K562 (cell line): Measurements from ENCODE around the gene METAP1D. TPM values are rescaled to one million over a fixed set of nuclear protein-coding genes. Genes with fewer than 3 reads are reported as not detected.

ENCODE experiments used
- ARID1B ChIP-seq: fragments of 450-650 bp; IDR thresholded peaks from 2 replicates; pipeline ENCODE4 v1.6.1; 2016; ENCODE audit warnings: antibody characterized with exemption, mild to moderate bottlenecking, inconsistent platforms
- ATF7 ChIP-seq: fragments of 450-650 bp; IDR thresholded peaks from 2 replicates; pipeline ENCODE4 v1.7.1; 2014; ENCODE audit warnings: mild to moderate bottlenecking, moderate library complexity
- CBX8 ChIP-seq: fragments of 200-600 bp; sonication (generic); IDR thresholded peaks from 2 replicates; pipeline ENCODE4 v1.6.1; 2012; ENCODE audit warnings: borderline replicate concordance, mixed run types, low read depth, mild to moderate bottlenecking, moderate library complexity, mixed read lengths, low read length, control low read depth, inconsistent platforms; ENCODE audit not compliant: poor library complexity, severe bottlenecking; ENCODE audit errors: extremely low read depth
- HMGN3 ChIP-seq: IDR thresholded peaks from 2 replicates; pipeline ENCODE4 v1.6.1; 2011; ENCODE audit warnings: borderline replicate concordance, low read depth, mild to moderate bottlenecking, mixed read lengths, low read length; ENCODE audit not compliant: insufficient read length; ENCODE audit errors: extremely low read depth
- MAZ ChIP-seq, 2 experiments: fragments of 450-650 bp in 1 of 2; sonication (generic) in 1 of 2; formaldehyde crosslinking; IDR thresholded peaks in 1 of 2; conservative IDR thresholded peaks in 1 of 2; 2 replicates each; pipeline versions ENCODE4 v1.4.0 to v1.5.0; 2020; ENCODE audit warnings: mild to moderate bottlenecking in 1 of 2, missing genetic modification reagents in 1 of 2
- MEF2A ChIP-seq: IDR thresholded peaks from 2 replicates; pipeline ENCODE4 v1.6.1; 2011; ENCODE audit warnings: low read depth, mild to moderate bottlenecking, low read length, moderate library complexity; ENCODE audit not compliant: control insufficient read depth
- NFRKB ChIP-seq: fragments of 450-650 bp; IDR thresholded peaks from 2 replicates; pipeline ENCODE4 v1.6.1; 2016; ENCODE audit warnings: low read depth
- RAD51 ChIP-seq: fragments of 450-650 bp; IDR thresholded peaks from 2 replicates; pipeline ENCODE4 v1.7.1; 2016; ENCODE audit warnings: low read depth, mild to moderate bottlenecking, borderline replicate concordance
- SAFB ChIP-seq: fragments of 200-400 bp; formaldehyde crosslinking; IDR thresholded peaks from 2 replicates; pipeline ENCODE4 v1.6.1; 2017; ENCODE audit warnings: low read depth, low read length, borderline replicate concordance
- SNRNP70 ChIP-seq: fragments of 200-400 bp; formaldehyde crosslinking; optimal IDR thresholded peaks from 2 replicates; pipeline ENCODE3; 2017; ENCODE audit warnings: low read depth, low read length
- STAT5B ChIP-seq: fragments of 250-450 bp; sonication (Bioruptor Pico); IDR thresholded peaks from 2 replicates; pipeline ENCODE4 v1.8.0; 2021; ENCODE audit warnings: mild to moderate bottlenecking, inconsistent platforms
- ZNF699 ChIP-seq: fragments of 250-450 bp; sonication (Bioruptor Pico); IDR thresholded peaks from 2 replicates; pipeline ENCODE4 v1.8.0; 2021; ENCODE audit warnings: mild to moderate bottlenecking, moderate library complexity; ENCODE audit not compliant: insufficient replicate concordance
- polyA plus RNA-seq, 8 experiments: library from polyadenylated mRNA; depleted of rRNA in 4 of 8; stranded (reverse) in 5 of 8; unstranded in 3 of 8; fragments of >200 nt; fragmentation: Nextera tagmentation in 2 of 8; fragmentation: Illumina TruSeq in 1 of 8; extraction: Ambion mirVana in 2 of 8; extraction: Trizol in 1 of 8; gene quantifications; 2 replicates each; pipeline versions ENCODE4 v1.2.1 to v1.2.3, GENCODE V29; 2011 to 2014; ENCODE audit warnings: inconsistent platforms in 1 of 8, missing spikeins in 1 of 8
- total RNA-seq, 7 experiments: library from RNA; depleted of rRNA in 6 of 7; stranded (reverse); fragments of >200 nt in 6 of 7; fragmentation: Illumina TruSeq in 2 of 7; extraction: Trizol in 2 of 7; gene quantifications; 2 replicates each; pipeline versions ENCODE4 v1.2.1 to v1.2.3, GENCODE V29; 2011 to 2021; ENCODE audit warnings: low replicate concordance in 1 of 7
- TF ChIP-seq, protein P1 (sequence below), 3 experiments: fragments of 200-800 bp in 1 of 3; sonication (Bioruptor generic) in 1 of 3; sonication (generic) in 1 of 3; formaldehyde crosslinking in 1 of 3; IDR thresholded peaks; 2 replicates each; pipeline versions ENCODE4 v1.6.1 to v1.8.0; 2016 to 2022; ENCODE audit warnings: mild to moderate bottlenecking in 2 of 3, missing compliant biosample characterization in 2 of 3, missing genetic modification characterization in 2 of 3, missing genetic modification reagents in 1 of 3
- TF ChIP-seq, protein P2 (sequence below): fragments of 450-650 bp; IDR thresholded peaks from 2 replicates; pipeline ENCODE4 v1.7.1; 2018; ENCODE audit warnings: mild to moderate bottlenecking, low read depth; ENCODE audit not compliant: partially characterized antibody
- TF ChIP-seq, protein P3 (sequence below): IDR thresholded peaks from 2 replicates; pipeline ENCODE4 v1.6.1; 2016; ENCODE audit warnings: missing genetic modification characterization, missing compliant biosample characterization
- TF ChIP-seq, protein P4 (sequence below), 2 experiments: IDR thresholded peaks; 2 replicates each; pipeline ENCODE4 v1.6.1; 2011; ENCODE audit warnings: borderline replicate concordance in 1 of 2, control low read depth in 1 of 2, low read depth in 1 of 2, low read length in 1 of 2, mild to moderate bottlenecking in 1 of 2, mixed read lengths in 1 of 2, moderate library complexity in 1 of 2; ENCODE audit not compliant: insufficient read depth in 1 of 2, insufficient read length in 1 of 2, poor library complexity in 1 of 2, severe bottlenecking in 1 of 2; ENCODE audit errors: extremely low read depth in 1 of 2

Gene METAP1D
- total and polyA plus RNA-seq, 9 of the 15 experiments (the other 6 are each of a cell fraction or from before 2014, with no cell fraction given): 8.0 to 23.4 (median 15.7) TPM

DNA sequence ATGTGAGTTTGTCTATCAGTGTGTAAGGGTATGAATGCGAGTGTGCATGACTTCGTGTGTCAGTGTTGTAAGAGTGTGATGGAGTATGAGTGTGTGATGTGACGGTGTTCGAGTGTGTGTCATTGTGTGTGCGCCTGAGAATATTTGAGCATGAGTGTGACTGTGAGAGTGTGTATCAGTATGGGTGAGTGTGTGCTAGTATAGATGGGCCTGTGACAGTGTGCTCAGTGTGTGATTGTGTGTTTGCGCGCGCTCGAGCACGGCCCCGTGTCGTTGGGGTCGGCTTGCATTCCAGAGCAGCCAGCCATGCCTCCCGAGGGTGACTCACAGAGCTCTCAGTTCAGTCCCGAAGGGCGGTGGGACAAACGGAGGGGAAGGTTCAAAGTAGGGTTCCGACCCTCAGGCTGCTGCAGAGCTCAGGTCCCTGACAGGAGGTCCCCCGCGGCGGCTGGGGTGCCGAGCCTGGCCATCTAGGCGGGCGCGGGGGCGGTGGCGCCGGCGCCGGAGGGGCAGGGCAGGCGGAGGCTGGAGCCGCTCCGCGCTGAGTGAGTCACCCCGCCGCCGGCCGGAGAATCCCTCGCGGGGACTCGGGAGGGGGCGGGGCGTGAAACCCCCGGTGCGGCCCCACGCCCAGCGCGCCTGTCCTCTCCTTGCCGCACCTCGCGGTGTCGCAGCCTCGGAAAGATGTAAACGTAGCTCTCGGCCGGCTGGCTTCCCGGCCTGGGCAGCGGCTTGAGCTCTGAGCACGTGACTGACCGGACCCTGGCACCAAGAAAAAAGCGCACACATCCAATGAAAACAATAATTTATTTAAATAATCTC, 99.1 kb downstream of the METAP1D start (continued):
- peak; percentile 68 for TF ChIP-seq ARID1B
- TF ChIP-seq, protein P1, sequence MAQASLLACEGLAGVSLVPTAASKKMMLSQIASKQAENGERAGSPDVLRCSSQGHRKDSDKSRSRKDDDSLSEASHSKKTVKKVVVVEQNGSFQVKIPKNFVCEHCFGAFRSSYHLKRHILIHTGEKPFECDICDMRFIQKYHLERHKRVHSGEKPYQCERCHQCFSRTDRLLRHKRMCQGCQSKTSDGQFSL (CRISPR knock-in tag; IDR thresholded peaks at IDR 0.05): peak; percentile 71
- TF ChIP-seq, protein P1 (tag; IDR thresholded peaks at IDR 0.05): no peak
- peak; percentile 95 for TF ChIP-seq SAFB
- TF ChIP-seq STAT5B (CRISPR knock-in tag): no peak
- TF ChIP-seq NFRKB: peak; percentile 63
- peak; percentile 94 for TF ChIP-seq RAD51
- no peak for TF ChIP-seq ZNF699 (CRISPR knock-in tag)
- peak; percentile 97 for TF ChIP-seq HMGN3
- TF ChIP-seq, protein P2, sequence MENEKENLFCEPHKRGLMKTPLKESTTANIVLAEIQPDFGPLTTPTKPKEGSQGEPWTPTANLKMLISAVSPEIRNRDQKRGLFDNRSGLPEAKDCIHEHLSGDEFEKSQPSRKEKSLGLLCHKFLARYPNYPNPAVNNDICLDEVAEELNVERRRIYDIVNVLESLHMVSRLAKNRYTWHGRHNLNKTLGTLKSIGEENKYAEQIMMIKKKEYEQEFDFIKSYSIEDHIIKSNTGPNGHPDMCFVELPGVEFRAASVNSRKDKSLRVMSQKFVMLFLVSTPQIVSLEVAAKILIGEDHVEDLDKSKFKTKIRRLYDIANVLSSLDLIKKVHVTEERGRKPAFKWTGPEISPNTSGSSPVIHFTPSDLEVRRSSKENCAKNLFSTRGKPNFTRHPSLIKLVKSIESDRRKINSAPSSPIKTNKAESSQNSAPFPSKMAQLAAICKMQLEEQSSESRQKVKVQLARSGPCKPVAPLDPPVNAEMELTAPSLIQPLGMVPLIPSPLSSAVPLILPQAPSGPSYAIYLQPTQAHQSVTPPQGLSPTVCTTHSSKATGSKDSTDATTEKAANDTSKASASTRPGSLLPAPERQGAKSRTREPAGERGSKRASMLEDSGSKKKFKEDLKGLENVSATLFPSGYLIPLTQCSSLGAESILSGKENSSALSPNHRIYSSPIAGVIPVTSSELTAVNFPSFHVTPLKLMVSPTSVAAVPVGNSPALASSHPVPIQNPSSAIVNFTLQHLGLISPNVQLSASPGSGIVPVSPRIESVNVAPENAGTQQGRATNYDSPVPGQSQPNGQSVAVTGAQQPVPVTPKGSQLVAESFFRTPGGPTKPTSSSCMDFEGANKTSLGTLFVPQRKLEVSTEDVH: peak; percentile 44
- TF ChIP-seq MAZ (CRISPR knock-in tag; conservative IDR thresholded peaks at IDR 0.05 in 1 of 2, IDR thresholded peaks at IDR 0.05 in 1 of 2): peak; percentile 90 to 96
- peak; percentile 89 for TF ChIP-seq ATF7
- TF ChIP-seq, protein P3, sequence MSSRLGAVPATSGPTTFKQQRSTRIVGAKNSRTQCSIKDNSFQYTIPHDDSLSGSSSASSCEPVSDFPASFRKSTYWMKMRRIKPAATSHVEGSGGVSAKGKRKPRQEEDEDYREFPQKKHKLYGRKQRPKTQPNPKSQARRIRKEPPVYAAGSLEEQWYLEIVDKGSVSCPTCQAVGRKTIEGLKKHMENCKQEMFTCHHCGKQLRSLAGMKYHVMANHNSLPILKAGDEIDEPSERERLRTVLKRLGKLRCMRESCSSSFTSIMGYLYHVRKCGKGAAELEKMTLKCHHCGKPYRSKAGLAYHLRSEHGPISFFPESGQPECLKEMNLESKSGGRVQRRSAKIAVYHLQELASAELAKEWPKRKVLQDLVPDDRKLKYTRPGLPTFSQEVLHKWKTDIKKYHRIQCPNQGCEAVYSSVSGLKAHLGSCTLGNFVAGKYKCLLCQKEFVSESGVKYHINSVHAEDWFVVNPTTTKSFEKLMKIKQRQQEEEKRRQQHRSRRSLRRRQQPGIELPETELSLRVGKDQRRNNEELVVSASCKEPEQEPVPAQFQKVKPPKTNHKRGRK (tag): no peak
- TF ChIP-seq, protein P4, sequence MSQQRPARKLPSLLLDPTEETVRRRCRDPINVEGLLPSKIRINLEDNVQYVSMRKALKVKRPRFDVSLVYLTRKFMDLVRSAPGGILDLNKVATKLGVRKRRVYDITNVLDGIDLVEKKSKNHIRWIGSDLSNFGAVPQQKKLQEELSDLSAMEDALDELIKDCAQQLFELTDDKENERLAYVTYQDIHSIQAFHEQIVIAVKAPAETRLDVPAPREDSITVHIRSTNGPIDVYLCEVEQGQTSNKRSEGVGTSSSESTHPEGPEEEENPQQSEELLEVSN (IDR thresholded peaks at IDR 0.05; ENCODE audit: borderline replicate concordance in 1 of 2, extremely low read depth in 1 of 2, insufficient read depth in 1 of 2, insufficient read length in 1 of 2, low read depth in 1 of 2, low read length in 1 of 2, poor library complexity in 1 of 2, severe bottlenecking in 1 of 2): peak; percentile 73 to 85
- TF ChIP-seq MEF2A: no peak
- TF ChIP-seq CBX8: no peak
- TF ChIP-seq SNRNP70: no peak
